ENCODE results near the gene PSMF1. TPM values are rescaled to one million over a fixed set of nuclear protein-coding genes. Genes with fewer than 3 reads are reported as not detected.

PSMF1 gene
- total and polyA plus RNA-seq, 9 donors, result 33.4 to 163 (median 127) TPM

- WGBS, 3 donors, result 68 to 73% (median 69%) methylated on average over 1 of the region's 1 CpG
- intact Hi-C loops (cut with DNase I), result no loop called here
- TF ChIP-seq CTCF (IDR thresholded peaks at IDR 0.05) (no peak), EP300 (IDR thresholded peaks at IDR 0.05) (no peak), POLR2A (IDR thresholded peaks at IDR 0.05) (no peak)
- no peaks in the 10 kb centered on the region for H3K4me1 ChIP-seq (ENCODE audit: insufficient read depth)
- H3K27ac ChIP-seq, result no peak overlapping the region
- no peak overlapping the region for H3K4me3 ChIP-seq
- no peaks in the 10 kb centered on the region for H3K27me3 ChIP-seq
- H3K36me3 ChIP-seq, result no peaks in the 10 kb centered on the region
- no peak for DNase-seq
- H3K9me3 ChIP-seq, result no peaks in the 10 kb centered on the region
Observed at GRCh38 chr20:1189827-1190226, 71.4 kb downstream of the PSMF1 start.

GRCh38 chr20:1190847-1191246 is 72.4 kb downstream of the PSMF1 start:
- Histone ChIP-seq H3K27me3 (no peaks in the 10 kb centered on the region), H3K4me1 (ENCODE audit: insufficient read depth) (no peaks in the 10 kb centered on the region), H3K27ac (no peak overlapping the region), H3K4me3 (no peak overlapping the region), H3K9me3 (no peaks in the 10 kb centered on the region), H3K36me3 (no peaks in the 10 kb centered on the region)
- 72 to 79% (median 75%) methylated on average over 3 of the region's 3 CpGs for WGBS, 3 donors
- DNase-seq, result no peak
- TF ChIP-seq EP300 (IDR thresholded peaks at IDR 0.05), result no peak
- TF ChIP-seq POLR2A (IDR thresholded peaks at IDR 0.05), result no peak
- TF ChIP-seq CTCF (IDR thresholded peaks at IDR 0.05), result no peak
- intact Hi-C loops (cut with DNase I), result no loop called here

GRCh38 chr20:1191299-1191698 is 72.9 kb downstream of the PSMF1 start:
- TF ChIP-seq CTCF (IDR thresholded peaks at IDR 0.05) (no peak), POLR2A (IDR thresholded peaks at IDR 0.05) (no peak), EP300 (IDR thresholded peaks at IDR 0.05) (no peak)
- intact Hi-C loops (cut with DNase I), result no loop called here
- Histone ChIP-seq H3K36me3 (no peaks in the 10 kb centered on the region), H3K27me3 (no peaks in the 10 kb centered on the region), H3K4me3 (no peak overlapping the region), H3K4me1 (ENCODE audit: insufficient read depth) (no peaks in the 10 kb centered on the region), H3K9me3 (no peaks in the 10 kb centered on the region), H3K27ac (no peak overlapping the region)
- WGBS, 3 donors, result 64 to 74% (median 68%) methylated on average over 3 of the region's 3 CpGs
- no peak for DNase-seq

GRCh38 chr20:1195226-1195625 is 76.8 kb downstream of the PSMF1 start:
- Histone ChIP-seq H3K27me3 (no peaks in the 10 kb centered on the region), H3K4me1 (ENCODE audit: insufficient read depth) (no peaks in the 10 kb centered on the region), H3K36me3 (no peaks in the 10 kb centered on the region), H3K4me3 (no peak overlapping the region), H3K9me3 (no peaks in the 10 kb centered on the region), H3K27ac (no peak overlapping the region)
- 82 to 90% (median 89%) methylated on average over 1 of the region's 1 CpG for WGBS, 3 donors
- intact Hi-C loops (cut with DNase I), result no loop called here
- no peak for DNase-seq
- no peak for TF ChIP-seq EP300 (IDR thresholded peaks at IDR 0.05)
- TF ChIP-seq POLR2A (IDR thresholded peaks at IDR 0.05), result no peak
- TF ChIP-seq CTCF (IDR thresholded peaks at IDR 0.05), result no peak

- Histone ChIP-seq H3K9me3 (no peaks in the 10 kb centered on the region), H3K27ac (no peak overlapping the region), H3K27me3 (no peaks in the 10 kb centered on the region), H3K36me3 (no peaks in the 10 kb centered on the region), H3K4me3 (no peak overlapping the region), H3K4me1 (ENCODE audit: insufficient read depth) (no peaks in the 10 kb centered on the region)
- intact Hi-C loops (cut with DNase I), result no loop called here
- 83 to 92% (median 86%) methylated on average over 2 of the region's 2 CpGs for WGBS, 3 donors
- TF ChIP-seq CTCF (IDR thresholded peaks at IDR 0.05), result no peak
- TF ChIP-seq POLR2A (IDR thresholded peaks at IDR 0.05), result no peak
- TF ChIP-seq EP300 (IDR thresholded peaks at IDR 0.05), result no peak
- no peak for DNase-seq
Observed at GRCh38 chr20:1196634-1197033, 78.2 kb downstream of the PSMF1 start.

All from ovary (tissue), 9 donors.